ENCODE results near the gene SCGB1A1.
A peak's percentile ranks its signal among the peaks of the same experiment; 100 is the strongest.

The SCGB1A1 gene

DNA sequence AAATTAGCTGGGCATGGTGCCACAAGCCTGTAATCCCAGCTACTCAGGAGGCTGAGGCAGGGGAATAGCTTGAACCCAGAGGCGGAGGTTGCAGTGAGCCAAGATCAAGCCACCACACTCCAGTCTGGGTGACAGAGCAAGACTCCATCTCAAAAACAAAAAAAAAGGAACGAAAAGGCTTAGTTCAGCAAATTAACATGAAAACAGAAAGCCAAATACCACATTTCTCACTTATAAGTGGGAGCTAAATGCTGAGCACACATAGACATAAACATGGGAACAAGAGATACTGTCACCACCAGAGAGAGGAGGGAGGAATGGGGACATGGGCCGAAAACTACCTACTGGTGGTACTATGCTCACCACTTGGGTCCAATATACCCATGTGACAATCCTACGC is 38.6 kb downstream of the SCGB1A1 start:
- TF ChIP-seq PAX5 (IDR thresholded peaks at IDR 0.05; ENCODE audit: insufficient read depth, low read length, severe bottlenecking) (no peak), POLR2AphosphoS5 (IDR thresholded peaks at IDR 0.05; ENCODE audit: low read depth, low read length) (no peak), TAF1 (IDR thresholded peaks at IDR 0.05; ENCODE audit: low read depth, low read length) (no peak), POU2F2 (IDR thresholded peaks at IDR 0.05; ENCODE audit: low read depth, low read length) (no peak), SPI1 (IDR thresholded peaks at IDR 0.05; ENCODE audit: low read depth, low read length) (no peak), POLR2A (IDR thresholded peaks at IDR 0.05; ENCODE audit: low read depth, low read length) (no peak)
- no peak for DNase-seq (ENCODE audit: insufficient read length, low spot score)
- no peak for FAIRE-seq

DNA sequence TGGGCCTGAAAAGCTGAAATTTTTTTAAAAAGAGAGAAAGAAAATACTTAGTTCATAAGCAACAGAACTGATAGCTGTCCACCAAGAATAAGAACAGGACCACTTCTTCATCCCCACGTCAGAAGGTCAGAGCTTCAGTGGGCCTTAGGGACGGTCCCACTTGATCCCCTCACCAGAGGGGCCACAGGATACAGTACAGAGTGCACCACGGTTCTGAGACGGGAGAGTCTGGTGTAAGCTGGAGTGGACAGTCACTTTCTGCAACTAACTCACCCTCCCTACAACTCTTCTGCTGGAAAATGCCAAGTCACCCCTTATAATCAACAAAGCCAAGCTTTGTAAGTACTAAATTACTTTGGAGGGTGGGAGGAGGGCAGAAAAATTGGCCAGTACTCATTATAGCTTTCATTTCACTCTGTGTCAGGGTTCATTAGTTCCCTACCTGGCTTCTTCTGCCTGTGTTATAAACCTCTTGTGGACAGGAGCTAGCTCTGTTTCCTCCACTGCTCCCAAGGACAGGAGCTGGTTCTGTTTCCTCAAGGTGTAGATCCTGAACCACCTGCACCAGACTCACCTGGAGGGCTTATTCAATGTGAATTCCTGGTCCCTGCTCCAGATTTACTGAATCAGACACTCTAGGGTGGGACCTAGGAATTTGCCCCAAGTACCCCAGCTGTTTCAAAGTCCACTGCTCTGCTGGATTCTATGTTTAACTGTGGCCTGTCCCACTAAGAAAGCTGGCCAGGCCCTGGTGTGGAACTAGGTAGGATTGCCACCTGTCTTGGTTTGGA is 39.6 kb downstream of the SCGB1A1 start:
- FAIRE-seq = no peak

GRCh38 chr11:62459080-62459479 is 40.2 kb downstream of the SCGB1A1 start:
- no peak for DNase-seq (ENCODE audit: insufficient read length, low spot score)
- TF ChIP-seq POLR2AphosphoS5 (IDR thresholded peaks at IDR 0.05; ENCODE audit: low read depth, low read length) (no peak), POU2F2 (IDR thresholded peaks at IDR 0.05; ENCODE audit: low read depth, low read length) (no peak), POLR2A (IDR thresholded peaks at IDR 0.05; ENCODE audit: low read depth, low read length) (no peak), PAX5 (IDR thresholded peaks at IDR 0.05; ENCODE audit: insufficient read depth, low read length, severe bottlenecking) (no peak), SPI1 (IDR thresholded peaks at IDR 0.05; ENCODE audit: low read depth, low read length) (no peak), TAF1 (IDR thresholded peaks at IDR 0.05; ENCODE audit: low read depth, low read length) (no peak)
- no peak for FAIRE-seq

More for the DNA sequence above, 39.6 kb downstream of the SCGB1A1 start:
- DNase-seq (ENCODE audit: insufficient read length, low spot score) = no peak
- TF ChIP-seq POLR2A (IDR thresholded peaks at IDR 0.05; ENCODE audit: low read depth, low read length) = no peak

GRCh38 chr11:62461740-62462507 is 43.1 kb downstream of the SCGB1A1 start:
- no peak for DNase-seq (ENCODE audit: insufficient read length, low spot score)
- peak; percentile 56 for FAIRE-seq
- TF ChIP-seq POLR2AphosphoS5 (IDR thresholded peaks at IDR 0.05; ENCODE audit: low read depth, low read length) (no peak), TAF1 (IDR thresholded peaks at IDR 0.05; ENCODE audit: low read depth, low read length) (no peak), PAX5 (IDR thresholded peaks at IDR 0.05; ENCODE audit: insufficient read depth, low read length, severe bottlenecking) (no peak), POU2F2 (IDR thresholded peaks at IDR 0.05; ENCODE audit: low read depth, low read length) (no peak), POLR2A (IDR thresholded peaks at IDR 0.05; ENCODE audit: low read depth, low read length) (no peak), SPI1 (IDR thresholded peaks at IDR 0.05; ENCODE audit: low read depth, low read length) (no peak)

GRCh38 chr11:62462508-62462892 is 43.7 kb downstream of the SCGB1A1 start:
- no peak for DNase-seq (ENCODE audit: insufficient read length, low spot score)
- TF ChIP-seq TAF1 (IDR thresholded peaks at IDR 0.05; ENCODE audit: low read depth, low read length) (no peak), POLR2A (IDR thresholded peaks at IDR 0.05; ENCODE audit: low read depth, low read length) (no peak), POLR2AphosphoS5 (IDR thresholded peaks at IDR 0.05; ENCODE audit: low read depth, low read length) (no peak), SPI1 (IDR thresholded peaks at IDR 0.05; ENCODE audit: low read depth, low read length) (no peak), POU2F2 (IDR thresholded peaks at IDR 0.05; ENCODE audit: low read depth, low read length) (no peak), PAX5 (IDR thresholded peaks at IDR 0.05; ENCODE audit: insufficient read depth, low read length, severe bottlenecking) (no peak)
- no peak for FAIRE-seq

GRCh38 chr11:62463121-62463542 is 44.3 kb downstream of the SCGB1A1 start:
- FAIRE-seq = no peak
- TF ChIP-seq POLR2A (IDR thresholded peaks at IDR 0.05; ENCODE audit: low read depth, low read length) = no peak
- TF ChIP-seq POLR2AphosphoS5 (IDR thresholded peaks at IDR 0.05; ENCODE audit: low read depth, low read length) = no peak
- TF ChIP-seq SPI1 (IDR thresholded peaks at IDR 0.05; ENCODE audit: low read depth, low read length) = no peak
- no peak for TF ChIP-seq TAF1 (IDR thresholded peaks at IDR 0.05; ENCODE audit: low read depth, low read length)
- no peak for TF ChIP-seq POU2F2 (IDR thresholded peaks at IDR 0.05; ENCODE audit: low read depth, low read length)
- TF ChIP-seq PAX5 (IDR thresholded peaks at IDR 0.05; ENCODE audit: insufficient read depth, low read length, severe bottlenecking) = no peak

GRCh38 chr11:62464655-62465054 is 45.8 kb downstream of the SCGB1A1 start:
- peak; percentile 56 for FAIRE-seq
- DNase-seq (ENCODE audit: insufficient read length, low spot score) = no peak

More at GRCh38 chr11:62463121-62463542, 44.3 kb downstream of the SCGB1A1 start:
- DNase-seq (ENCODE audit: insufficient read length, low spot score) = no peak

GRCh38 chr11:62466444-62466843 is 47.6 kb downstream of the SCGB1A1 start:
- no peak for TF ChIP-seq POLR2A (IDR thresholded peaks at IDR 0.05; ENCODE audit: low read depth, low read length)
- no peak for TF ChIP-seq PAX5 (IDR thresholded peaks at IDR 0.05; ENCODE audit: insufficient read depth, low read length, severe bottlenecking)
- no peak for TF ChIP-seq POU2F2 (IDR thresholded peaks at IDR 0.05; ENCODE audit: low read depth, low read length)
- no peak for TF ChIP-seq POLR2AphosphoS5 (IDR thresholded peaks at IDR 0.05; ENCODE audit: low read depth, low read length)
- TF ChIP-seq TAF1 (IDR thresholded peaks at IDR 0.05; ENCODE audit: low read depth, low read length) = no peak
- no peak for TF ChIP-seq SPI1 (IDR thresholded peaks at IDR 0.05; ENCODE audit: low read depth, low read length)
- no peak for DNase-seq (ENCODE audit: insufficient read length, low spot score)
- no peak for FAIRE-seq

More at GRCh38 chr11:62464655-62465054, 45.8 kb downstream of the SCGB1A1 start:
- TF ChIP-seq POU2F2 (IDR thresholded peaks at IDR 0.05; ENCODE audit: low read depth, low read length) = no peak
- peak; percentile 96 for TF ChIP-seq PAX5 (IDR thresholded peaks at IDR 0.05; ENCODE audit: insufficient read depth, low read length, severe bottlenecking)
- TF ChIP-seq SPI1 (IDR thresholded peaks at IDR 0.05; ENCODE audit: low read depth, low read length) = no peak
- no peak for TF ChIP-seq POLR2A (IDR thresholded peaks at IDR 0.05; ENCODE audit: low read depth, low read length)

GRCh38 chr11:62468577-62468976 is 49.7 kb downstream of the SCGB1A1 start:
- no peak for TF ChIP-seq POLR2AphosphoS5 (IDR thresholded peaks at IDR 0.05; ENCODE audit: low read depth, low read length)
- no peak for TF ChIP-seq POU2F2 (IDR thresholded peaks at IDR 0.05; ENCODE audit: low read depth, low read length)
- no peak for TF ChIP-seq PAX5 (IDR thresholded peaks at IDR 0.05; ENCODE audit: insufficient read depth, low read length, severe bottlenecking)
- no peak for TF ChIP-seq SPI1 (IDR thresholded peaks at IDR 0.05; ENCODE audit: low read depth, low read length)
- no peak for TF ChIP-seq POLR2A (IDR thresholded peaks at IDR 0.05; ENCODE audit: low read depth, low read length)
- TF ChIP-seq TAF1 (IDR thresholded peaks at IDR 0.05; ENCODE audit: low read depth, low read length) = no peak
- FAIRE-seq (no peak), DNase-seq (ENCODE audit: insufficient read length, low spot score) (no peak)

All from GM12891 (cell line).